ENCODE data around the gene POLG. TPM values are rescaled to one million over a fixed set of nuclear protein-coding genes. Genes with fewer than 3 reads are reported as not detected.

Gene POLG
- total and polyA plus RNA-seq, 9 donors: 19.8 to 52.0 (median 42.8) TPM

GRCh38 chr15:89371228-89372044, 36.8 kb upstream of the POLG start:
- H3K4me1 ChIP-seq (ENCODE audit: insufficient read depth): no peaks in the 10 kb centered on the region
- TF ChIP-seq POLR2A (IDR thresholded peaks at IDR 0.05) (no peak), EP300 (IDR thresholded peaks at IDR 0.05) (no peak), CTCF (IDR thresholded peaks at IDR 0.05) (no peak)
- no peak overlapping the region for H3K4me3 ChIP-seq
- no peak overlapping the region for H3K27ac ChIP-seq
- H3K36me3 ChIP-seq: no peaks in the 10 kb centered on the region
- no peak for DNase-seq
- no peaks in the 10 kb centered on the region for H3K9me3 ChIP-seq
- no peaks in the 10 kb centered on the region for H3K27me3 ChIP-seq
- intact Hi-C loops (cut with DNase I): loop anchor here in 1 of 4 donors (5.0 kb wide), 1 partner anchor 46 kb away; no protein-coding TSS in a partner anchor
- WGBS, 3 donors: 0 to 1% (median 1%) methylated on average over 40 to 87 of the region's 87 CpGs

GRCh38 chr15:89370978-89371227, 36.3 kb upstream of the POLG start:
- WGBS, 3 donors: 3 to 4% (median 4%) methylated on average over 11 of the region's 11 CpGs
- DNase-seq: no peak
- H3K9me3 ChIP-seq: no peaks in the 10 kb centered on the region
- H3K36me3 ChIP-seq: no peaks in the 10 kb centered on the region
- no peak overlapping the region for H3K27ac ChIP-seq
- H3K27me3 ChIP-seq: no peaks in the 10 kb centered on the region
- no peak overlapping the region for H3K4me3 ChIP-seq
- intact Hi-C loops (cut with DNase I): loop anchor here in 1 of 4 donors (5.0 kb wide), 1 partner anchor 46 kb away; no protein-coding TSS in a partner anchor
- H3K4me1 ChIP-seq (ENCODE audit: insufficient read depth): no peaks in the 10 kb centered on the region
- TF ChIP-seq POLR2A (IDR thresholded peaks at IDR 0.05): no peak
- TF ChIP-seq EP300 (IDR thresholded peaks at IDR 0.05): no peak
- no peak for TF ChIP-seq CTCF (IDR thresholded peaks at IDR 0.05)

GRCh38 chr15:89370120-89370977, 35.7 kb upstream of the POLG start:
- Histone ChIP-seq H3K36me3 (no peaks in the 10 kb centered on the region), H3K4me1 (ENCODE audit: insufficient read depth) (no peaks in the 10 kb centered on the region), H3K27me3 (no peaks in the 10 kb centered on the region), H3K4me3 (no peak overlapping the region), H3K27ac (no peak overlapping the region), H3K9me3 (no peaks in the 10 kb centered on the region)
- intact Hi-C loops (cut with DNase I): loop anchor here in 1 of 4 donors (5.0 kb wide), 1 partner anchor 47 kb away; no protein-coding TSS in a partner anchor
- 6 to 9% (median 7%) methylated on average over 33 of the region's 33 CpGs for WGBS, 3 donors
- no peak for DNase-seq
- TF ChIP-seq EP300 (IDR thresholded peaks at IDR 0.05) (no peak), POLR2A (IDR thresholded peaks at IDR 0.05) (no peak), CTCF (IDR thresholded peaks at IDR 0.05) (no peak)

- H3K4me1 ChIP-seq (ENCODE audit: insufficient read depth): no peaks in the 10 kb centered on the region
- WGBS, 3 donors: 17 to 22% (median 21%) methylated on average over 3 of the region's 3 CpGs
- H3K9me3 ChIP-seq: no peaks in the 10 kb centered on the region
- no peak overlapping the region for H3K27ac ChIP-seq
- no peak for TF ChIP-seq POLR2A (IDR thresholded peaks at IDR 0.05)
- no peak for TF ChIP-seq CTCF (IDR thresholded peaks at IDR 0.05)
- no peak for TF ChIP-seq EP300 (IDR thresholded peaks at IDR 0.05)
- intact Hi-C loops (cut with DNase I): no loop called here
- H3K27me3 ChIP-seq: no peaks in the 10 kb centered on the region
- DNase-seq: no peak
- H3K36me3 ChIP-seq: no peaks in the 10 kb centered on the region
- no peak overlapping the region for H3K4me3 ChIP-seq
Observed at GRCh38 chr15:89369341-89369947, 34.8 kb upstream of the POLG start.
